Measurements from ENCODE around the gene INSC. TPM values are rescaled to one million over a fixed set of nuclear protein-coding genes. Genes with fewer than 3 reads are reported as not detected.

The INSC gene
- total RNA-seq, 1 donor from 2014 or later: not detected

DNA sequence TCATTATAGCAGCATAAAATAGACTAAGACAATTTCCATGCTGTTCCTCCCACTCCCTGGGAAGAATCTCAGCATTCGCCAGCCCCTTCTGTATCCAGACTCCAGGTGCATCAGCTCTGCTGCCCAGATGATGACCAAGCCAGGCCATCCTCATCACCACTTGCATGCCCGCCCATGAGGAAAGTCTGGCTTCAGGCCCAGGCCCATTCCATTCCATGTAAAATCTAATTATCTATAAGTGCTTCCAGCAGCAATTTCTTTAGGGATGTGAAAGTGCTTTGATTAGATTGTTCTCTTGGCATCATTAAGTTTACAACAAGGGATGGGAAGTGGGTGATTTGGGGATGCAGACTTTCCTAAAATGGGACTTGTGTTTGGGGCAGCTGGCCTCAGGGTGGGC, 100.3 kb downstream of the INSC start:
- no peak for DNase-seq (ENCODE audit: low read depth, low spot score)

DNA sequence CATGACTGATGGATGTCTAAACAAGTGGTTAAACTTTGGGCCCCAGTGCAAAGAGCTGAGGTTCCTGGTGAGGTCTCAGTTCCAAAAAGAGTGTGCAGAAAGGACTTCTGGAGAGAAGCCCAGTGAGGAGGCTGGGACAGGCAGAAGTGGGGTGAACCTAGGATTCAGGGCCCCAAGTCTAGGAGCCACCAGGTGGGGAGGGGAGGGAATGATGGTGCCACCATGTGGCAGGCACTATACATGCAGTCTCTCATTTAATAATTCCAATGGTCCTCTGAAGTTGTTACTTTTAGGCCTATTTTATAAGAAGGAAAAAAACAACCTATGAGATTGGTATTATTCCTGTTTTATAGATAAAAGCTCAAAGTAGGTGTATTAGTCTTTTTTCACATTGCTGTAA, 102.0 kb downstream of the INSC start:
- no peak for DNase-seq (ENCODE audit: low read depth, low spot score)

DNA sequence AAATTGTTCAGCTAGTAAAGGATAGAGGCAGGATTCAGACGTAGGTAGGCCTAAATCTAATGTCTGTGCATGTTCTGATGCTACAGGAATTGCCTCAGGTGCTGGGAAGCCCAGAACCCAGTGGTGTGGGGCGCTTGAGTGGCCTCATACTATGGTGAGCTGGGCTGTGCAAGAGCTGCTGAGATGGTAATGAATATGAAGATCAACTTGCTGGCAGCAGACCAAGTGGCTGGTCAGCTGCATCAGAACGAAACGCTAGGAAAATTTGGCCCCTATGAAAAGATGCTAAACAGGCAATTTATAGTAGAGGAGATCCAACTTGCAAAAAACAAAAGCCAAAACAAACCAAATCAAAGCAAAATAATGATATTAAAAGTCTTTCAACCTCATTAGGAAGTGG, 102.7 kb downstream of the INSC start:
- no peak for DNase-seq (ENCODE audit: low read depth, low spot score)

DNA sequence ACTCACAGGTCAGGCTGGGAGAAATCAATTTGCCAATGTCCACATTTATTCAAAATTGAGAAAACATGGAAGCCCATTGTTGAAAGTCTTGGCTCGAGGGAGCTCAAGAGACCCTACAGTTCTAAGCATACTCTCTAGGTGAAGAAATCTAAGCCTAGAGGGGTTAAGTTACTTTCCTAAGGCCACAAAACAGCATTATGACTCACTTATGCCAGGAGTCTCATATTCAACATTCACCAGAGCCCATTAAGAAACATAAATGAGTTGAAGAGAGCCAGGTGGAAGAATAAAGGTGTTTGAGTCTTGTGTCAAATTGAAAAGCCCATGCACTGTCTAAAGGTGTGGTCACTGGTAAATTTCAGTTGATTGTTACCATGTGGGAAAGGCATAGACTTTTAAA, 108.1 kb downstream of the INSC start:
- no peak for DNase-seq (ENCODE audit: low read depth, low spot score)

DNA sequence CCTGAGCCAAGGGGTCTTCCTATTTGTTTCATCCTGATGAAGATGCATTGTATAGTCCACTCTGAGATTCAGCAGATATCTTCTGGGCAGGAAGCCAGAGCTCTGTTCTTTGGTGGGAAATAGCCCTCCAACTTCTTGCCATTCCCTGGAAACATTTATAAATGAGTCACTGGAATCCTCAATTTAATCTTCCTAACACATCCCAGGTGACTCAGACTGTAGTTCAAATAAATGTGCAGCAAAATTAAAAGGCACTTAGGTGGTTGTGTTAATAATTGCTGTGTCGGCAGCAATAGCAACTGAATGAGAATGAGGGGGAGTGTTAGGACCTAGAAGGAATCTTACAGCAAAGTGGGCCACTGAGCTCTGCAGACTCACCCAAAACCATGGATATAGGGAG, 108.6 kb downstream of the INSC start:
- DNase-seq (ENCODE audit: low read depth, low spot score): no peak

DNA sequence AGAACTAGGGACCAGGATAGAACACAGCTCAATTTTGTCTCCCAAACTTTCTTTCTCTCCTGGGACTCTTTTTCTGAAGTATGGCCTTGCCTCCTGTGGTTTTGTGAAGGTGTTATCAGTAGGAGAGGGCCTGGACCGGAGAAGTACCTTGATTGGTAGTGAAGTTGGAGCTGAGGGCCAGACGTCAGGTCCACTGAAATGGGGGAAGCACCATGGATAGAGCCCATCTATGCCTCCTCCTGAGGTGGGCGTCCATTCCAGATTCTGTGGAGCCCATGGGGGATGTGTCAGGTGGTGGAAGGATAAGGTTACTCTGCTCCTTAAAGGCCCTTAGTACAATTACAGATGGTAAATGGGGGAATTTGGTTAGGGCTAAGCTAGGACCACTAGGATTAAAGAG, 109.7 kb downstream of the INSC start:
- DNase-seq (ENCODE audit: low read depth, low spot score): no peak

DNA sequence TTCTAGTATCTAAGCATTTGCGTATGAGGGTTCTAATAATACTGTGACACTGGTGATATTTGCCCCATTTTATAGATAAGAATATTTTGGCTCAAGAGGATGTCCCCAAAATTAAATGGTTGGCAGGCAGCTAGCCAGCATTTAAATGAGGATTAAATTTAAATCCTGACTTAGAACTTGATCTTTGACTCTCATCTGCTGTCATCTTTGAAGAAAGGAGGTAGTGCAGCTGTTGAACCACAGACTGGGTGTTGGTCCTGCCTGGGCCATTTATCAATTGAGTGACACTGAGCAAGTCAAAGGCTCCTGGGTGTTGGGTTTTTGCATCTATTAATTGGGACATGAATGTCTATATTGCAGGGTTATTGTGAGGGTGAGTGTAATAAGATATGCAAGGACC, 112.3 kb downstream of the INSC start:
- no peak for DNase-seq (ENCODE audit: low read depth, low spot score)

DNA sequence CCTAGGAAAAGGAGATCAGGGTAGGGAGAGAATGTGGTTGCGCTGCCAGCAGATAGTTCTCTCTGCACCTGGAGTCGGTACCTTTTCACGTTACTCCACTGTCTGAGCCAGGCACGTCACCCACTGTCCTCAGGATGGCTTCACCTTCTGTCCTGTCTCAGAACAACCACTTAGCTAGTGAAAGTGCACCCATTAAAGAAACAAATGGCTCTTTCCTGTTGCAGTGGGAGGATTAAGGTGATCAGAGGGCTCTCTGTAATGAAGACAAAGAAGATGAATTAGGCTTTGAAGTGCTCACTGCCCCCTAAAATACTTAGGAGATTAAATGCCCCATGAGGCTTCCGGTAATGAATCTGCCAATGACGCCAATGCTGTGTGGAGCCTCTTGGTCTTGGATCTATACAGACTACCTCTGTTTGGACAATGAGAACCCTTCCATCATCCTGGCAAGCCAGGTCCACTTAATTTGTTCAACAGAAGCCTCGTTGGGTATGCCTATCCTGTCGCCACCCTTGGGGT, 113.7 kb downstream of the INSC start:
- no peak for DNase-seq (ENCODE audit: low read depth, low spot score)

DNA sequence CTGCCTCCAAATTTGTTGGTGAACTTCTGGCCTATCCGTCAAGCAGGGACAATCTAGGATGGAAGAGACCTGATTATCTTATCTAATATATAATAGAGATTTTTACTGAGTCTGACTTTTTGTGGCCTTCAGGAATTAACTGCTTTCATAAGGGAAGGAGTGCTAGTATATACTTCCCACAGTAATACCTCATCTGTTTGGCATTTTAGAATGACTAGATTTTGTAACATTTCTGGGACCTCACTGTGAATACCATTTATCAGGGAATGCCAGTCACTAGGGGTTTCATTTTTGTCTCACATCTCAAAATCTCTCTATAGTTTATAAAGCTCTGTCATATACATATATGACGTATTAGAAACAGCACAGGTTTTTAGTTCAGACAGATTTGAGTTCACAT, 114.3 kb downstream of the INSC start:
- DNase-seq (ENCODE audit: low read depth, low spot score): no peak

DNA sequence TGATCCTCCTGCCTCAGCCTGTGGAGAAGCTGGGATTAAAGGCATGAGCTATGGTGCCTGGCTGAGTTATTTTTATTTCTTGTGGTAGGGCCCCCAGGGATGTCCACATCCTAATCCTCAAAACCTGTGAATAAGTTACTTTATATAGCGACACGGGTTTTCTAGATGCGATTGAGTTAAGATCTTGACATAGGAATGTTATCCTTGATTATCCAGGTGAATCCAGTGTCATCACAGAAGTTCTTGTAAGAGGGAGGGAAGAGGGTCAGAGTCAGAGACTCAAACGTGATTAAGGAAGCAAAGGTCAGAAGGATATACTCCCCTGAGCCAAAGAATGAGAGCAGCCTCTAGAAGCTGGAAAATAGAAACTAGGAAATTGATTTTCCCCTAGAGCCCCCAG, 117.8 kb downstream of the INSC start:
- DNase-seq (ENCODE audit: low read depth, low spot score): no peak

DNA sequence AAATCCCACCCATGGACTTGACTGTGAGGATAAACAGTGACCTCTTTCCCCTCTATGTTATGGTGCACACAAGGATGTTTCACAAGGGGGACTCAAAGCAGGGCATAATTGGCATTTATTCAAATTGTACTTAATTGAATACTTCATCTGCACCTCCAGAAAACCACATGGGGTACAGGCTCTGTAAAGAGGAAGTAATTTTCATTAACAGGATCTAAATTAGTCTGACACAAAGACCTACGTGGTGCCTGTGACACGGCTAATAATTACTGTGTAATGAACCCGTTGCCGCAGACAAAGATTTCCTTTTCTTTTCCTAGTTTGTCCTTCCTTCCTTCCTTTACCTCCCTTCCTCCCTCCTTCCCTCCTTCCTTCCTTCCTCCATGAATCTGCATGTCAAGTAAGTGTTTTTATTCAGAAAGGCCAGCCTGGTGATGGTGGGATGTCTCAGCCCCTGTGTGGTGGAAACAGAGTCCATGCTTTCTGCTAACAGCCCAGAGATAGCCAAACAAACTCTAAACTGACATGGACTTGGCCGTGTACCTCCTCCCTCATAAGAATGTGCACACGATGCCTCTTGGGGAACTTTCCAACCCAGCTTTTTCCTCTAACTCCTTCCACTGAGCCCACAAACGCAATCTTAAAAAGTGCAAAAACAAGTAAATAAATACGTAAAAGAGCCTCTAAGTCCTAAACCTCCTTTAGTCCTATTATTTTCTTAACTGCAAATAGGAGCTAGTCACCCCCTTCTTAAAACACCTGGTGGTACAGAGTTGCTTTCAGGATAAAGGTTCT, 118.8 kb downstream of the INSC start:
- DNase-seq (ENCODE audit: low read depth, low spot score): no peak

DNA sequence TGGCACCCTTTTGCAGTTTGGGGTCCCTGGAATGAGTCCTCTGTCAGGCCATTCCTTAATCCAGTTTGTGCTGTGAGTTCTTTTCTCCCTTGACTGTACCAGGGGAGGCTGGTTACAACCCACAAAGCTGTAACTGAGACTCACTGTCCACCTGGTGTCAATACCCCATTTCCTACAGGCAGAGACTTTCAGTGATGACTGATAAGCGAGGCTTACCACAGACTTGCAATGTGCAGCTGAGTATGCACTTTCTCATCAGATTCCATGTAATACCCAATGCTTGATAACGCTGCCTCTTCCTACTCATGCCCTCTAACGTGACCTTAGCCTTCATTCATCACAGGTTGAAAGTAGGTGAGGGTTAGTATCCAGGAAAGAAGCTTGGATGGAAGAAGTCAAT, 120.1 kb downstream of the INSC start:
- DNase-seq (ENCODE audit: low read depth, low spot score): no peak

DNA sequence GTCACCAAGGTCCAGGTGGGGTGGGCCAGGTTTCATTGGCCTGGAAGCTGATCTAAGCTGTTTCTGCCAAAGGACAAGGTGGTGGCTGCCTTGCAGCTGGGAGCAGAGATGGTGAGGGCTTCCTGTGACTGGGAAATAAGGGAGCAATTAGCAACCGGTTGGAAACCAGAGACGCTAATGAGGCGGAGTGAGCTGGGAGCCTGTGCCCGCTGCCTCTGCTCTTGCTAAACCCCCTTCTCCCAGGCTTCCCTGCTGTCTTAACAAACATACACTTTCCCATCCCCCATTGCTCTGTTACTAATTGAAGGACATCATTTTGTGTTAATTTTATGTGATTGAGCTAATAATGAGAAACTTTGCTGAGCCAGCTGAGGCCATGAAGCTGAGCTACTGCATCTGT, 121.8 kb downstream of the INSC start:
- no peak for DNase-seq (ENCODE audit: low read depth, low spot score)

DNA sequence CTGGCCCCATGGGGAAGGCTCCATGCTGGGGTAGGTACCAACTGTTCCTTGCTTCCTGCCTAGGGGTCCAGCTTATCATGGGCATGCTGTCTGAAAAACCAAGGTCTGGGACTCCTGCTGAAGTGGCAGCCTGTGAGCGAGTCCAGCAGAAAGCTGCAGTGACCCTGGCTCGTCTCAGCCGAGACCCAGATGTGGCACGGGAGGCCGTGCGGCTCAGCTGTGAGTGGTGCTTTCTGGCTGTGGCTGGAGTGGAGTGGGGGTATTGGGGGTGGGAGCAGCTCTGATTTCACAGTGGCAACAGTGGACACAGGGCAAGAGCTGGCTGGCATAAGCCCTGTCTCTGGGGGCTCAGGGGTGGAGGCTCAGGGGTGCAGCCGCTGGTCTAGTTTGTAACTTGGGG, 124.1 kb downstream of the INSC start:
- no peak for DNase-seq (ENCODE audit: low read depth, low spot score)

DNA sequence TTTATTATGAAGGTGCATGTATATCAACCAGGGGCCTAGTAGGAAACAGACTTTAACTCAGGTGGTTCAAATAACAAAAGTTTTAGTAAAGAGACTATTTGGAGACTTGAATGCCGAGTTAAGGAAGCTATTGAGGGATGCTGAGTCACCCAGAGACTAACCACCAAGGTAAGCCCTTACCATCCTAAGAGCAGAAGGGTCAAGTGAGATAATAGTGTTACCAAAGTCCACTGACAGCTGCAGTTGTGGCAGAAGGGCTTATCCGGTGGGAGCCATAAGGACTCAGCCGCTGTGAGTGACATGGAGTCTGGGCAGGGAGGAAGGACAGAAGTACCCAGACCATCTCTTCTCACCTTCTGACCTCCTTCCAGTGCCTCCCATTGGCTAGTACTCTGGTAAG, 134.0 kb downstream of the INSC start:
- no peak for DNase-seq (ENCODE audit: low read depth, low spot score)

DNA sequence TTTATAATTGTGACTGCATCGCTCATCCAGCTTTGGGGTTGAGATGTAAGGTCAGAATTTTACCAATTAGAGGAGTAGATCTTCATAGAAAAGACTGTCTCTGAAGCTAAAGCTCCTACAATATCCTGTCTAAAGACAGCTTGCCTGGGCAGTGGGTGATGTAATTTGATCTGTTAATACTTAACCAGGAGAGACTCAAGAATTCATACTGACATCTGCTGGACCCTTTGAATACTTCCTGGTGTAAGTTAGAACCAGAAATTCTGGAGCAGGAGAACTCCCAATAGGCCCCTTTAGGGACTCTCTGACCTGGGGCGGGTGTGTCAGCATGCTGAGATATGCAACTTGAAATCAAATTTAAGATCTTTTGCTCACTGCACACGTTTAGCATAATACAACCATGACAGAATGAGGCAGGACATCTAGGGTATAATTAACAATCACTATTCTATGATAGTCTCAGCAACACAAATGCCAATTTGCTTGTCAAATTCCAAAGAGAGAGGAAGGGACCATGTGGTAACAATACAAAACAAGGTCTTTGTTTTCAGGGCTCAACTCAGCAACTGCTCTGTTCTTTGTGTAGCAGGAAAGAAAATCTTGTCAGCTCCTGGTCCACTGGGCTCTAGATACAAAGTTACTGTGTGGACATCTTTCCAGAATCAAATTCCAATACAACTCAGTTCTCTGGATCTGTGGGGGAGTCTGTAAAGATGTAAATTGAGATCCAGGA, 143.9 kb downstream of the INSC start:
- DNase-seq (ENCODE audit: low read depth, low spot score): no peak

DNA sequence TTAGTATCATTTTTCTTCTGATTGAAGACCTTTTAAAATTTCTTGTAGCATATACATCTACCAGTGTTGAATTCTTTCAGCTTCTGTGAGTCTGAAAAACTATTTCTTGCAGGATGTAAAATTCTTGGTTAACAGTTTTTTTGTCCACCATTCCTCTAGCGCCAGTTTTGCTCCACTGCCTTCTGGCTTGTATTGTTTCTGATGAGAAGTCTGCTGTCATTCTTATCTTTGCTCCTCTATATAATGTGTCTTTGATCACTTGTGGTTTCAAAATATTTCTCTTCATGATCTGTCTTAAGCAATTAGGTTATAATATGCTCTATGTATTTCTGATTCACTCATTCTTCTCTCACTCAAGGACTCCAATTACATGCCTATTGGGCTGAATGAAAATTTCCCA, 152.3 kb downstream of the INSC start:
- DNase-seq (ENCODE audit: low read depth, low spot score): no peak

DNA sequence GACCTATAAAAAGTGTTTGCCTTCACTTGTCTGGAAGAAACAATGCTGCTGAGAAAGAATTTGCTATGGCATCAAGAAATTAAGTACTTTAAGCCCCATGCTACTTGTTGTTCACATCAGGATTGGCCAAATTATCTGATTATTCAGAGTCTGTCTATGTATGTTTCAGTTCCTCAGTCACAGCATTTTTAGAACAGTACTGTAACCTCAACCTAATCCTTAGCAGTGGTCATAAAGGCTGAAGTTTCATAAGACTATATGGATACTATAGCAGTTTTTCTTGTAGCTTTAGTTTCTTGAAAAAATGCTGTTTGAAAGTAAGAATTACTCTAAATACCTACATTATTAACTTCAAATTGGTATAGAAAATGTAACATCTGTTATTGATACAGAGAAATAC, 153.9 kb downstream of the INSC start:
- DNase-seq (ENCODE audit: low read depth, low spot score): no peak

DNA sequence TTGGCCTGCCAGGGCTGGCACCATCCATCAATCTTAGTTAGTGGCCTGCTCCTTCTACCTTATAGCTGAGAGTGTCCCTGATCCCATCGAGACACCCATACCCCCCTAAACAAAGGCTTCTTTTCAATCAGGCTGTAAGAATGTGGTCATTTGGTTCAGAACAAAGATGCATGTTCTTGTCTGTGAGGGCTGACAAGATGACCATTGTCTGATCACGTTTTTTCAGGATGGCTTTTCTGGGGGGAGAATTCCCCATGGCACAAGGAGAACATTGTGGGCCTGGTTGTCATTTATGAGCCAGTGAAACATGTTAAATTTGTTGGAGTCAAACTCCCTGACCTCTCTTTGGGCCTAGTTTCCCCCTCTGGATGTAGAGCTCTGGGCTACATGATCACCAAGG, 160.4 kb downstream of the INSC start:
- no peak for DNase-seq (ENCODE audit: low read depth, low spot score)

DNA sequence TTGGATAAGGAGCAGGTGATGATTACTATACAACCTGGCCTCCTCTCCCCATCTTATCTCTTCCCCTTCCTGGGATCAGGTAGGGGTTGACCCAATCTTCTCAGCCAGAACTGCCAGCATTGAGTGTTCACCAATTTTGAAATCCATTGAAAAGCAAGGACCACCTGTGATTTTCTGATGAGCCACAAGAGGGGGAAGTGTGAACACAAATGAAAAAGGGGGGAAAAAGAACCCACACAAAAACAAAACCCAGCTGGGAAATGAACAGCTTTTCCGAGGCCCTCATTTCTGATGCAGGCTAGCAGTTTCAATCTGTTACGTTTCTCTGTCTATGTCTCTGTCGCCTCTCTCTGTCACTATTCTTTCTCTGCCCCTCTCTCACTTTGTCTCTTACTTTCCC, 161.9 kb downstream of the INSC start:
- no peak for DNase-seq (ENCODE audit: low read depth, low spot score)

DNA sequence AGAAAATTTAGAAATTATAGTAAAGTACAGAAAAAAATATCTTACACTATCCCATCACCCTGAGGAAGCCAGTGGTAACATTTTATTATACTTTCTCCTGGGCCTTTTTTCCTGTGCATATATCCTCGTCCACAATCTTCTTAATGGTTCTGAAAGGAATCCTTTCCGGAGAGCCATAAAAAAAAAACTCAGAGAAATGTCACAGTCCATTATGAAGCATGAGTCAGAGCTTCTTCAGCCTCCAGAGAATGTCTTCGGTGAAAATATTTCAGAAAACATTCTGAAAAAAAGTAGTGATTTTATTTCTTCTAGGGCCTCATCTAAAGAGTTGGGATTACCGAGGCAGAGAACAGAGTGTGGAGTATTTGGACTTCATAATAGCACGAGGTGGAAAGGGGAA, 163.4 kb downstream of the INSC start:
- no peak for DNase-seq (ENCODE audit: low read depth, low spot score)

DNA sequence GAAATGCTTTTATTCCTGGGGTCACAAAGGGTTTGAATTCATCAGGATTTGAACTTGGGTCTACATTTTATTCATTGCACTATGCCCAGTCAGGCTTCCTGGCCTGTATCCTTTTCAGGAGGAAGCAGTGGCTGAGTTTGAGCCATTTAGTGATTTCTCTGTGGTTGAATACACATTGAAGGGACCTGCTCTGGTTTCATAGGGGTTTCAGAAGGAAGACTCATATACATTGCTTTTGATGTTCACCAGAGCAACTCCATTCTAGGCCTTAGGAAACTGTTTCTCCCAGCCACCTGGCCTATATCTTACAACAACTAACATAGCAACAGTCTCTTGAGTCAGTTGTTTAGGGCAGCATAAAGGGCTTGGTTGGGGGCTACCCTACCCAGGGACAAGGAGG, 165.7 kb downstream of the INSC start:
- no peak for DNase-seq (ENCODE audit: low read depth, low spot score)

DNA sequence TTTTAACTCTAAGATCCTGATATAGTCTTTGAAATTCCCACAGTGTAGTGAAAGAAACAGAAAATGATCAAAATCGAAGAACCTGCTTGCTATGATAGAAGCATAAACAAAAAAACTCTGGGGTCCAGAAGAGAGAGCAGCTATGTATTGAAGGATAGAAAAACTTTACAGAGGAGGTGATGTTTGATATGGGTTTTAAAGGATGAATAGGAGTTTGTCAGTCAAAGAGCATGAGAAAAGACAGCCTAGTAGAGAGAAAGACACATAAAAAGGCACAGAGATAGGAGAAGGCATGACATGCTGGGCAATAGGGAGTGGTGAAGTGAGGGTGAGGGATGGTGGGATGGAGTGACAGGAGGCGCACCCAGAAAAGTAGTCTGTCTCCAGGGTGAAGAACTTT, 168.0 kb downstream of the INSC start:
- no peak for DNase-seq (ENCODE audit: low read depth, low spot score)
